Transverse colon (tissue), 4 donors: ENCODE measurements around the gene SNTG2. TPM values are rescaled to one million over a fixed set of nuclear protein-coding genes. Genes with fewer than 3 reads are reported as not detected.

Source experiments
- DNase-seq: peaks from one replicate; pipeline ENCODE4 v3.0.0-alpha.2; 2019
- H3K27ac ChIP-seq, 4 donors: fragments of 200-600 bp; sonication (generic); 2 replicates each; pipeline ENCODE4 v1.5.1; 2016 to 2018; ENCODE audit warnings: inconsistent platforms in 4 of 4
- H3K27me3 ChIP-seq: fragments of 200-600 bp; sonication (generic); 2 replicates; pipeline ENCODE4 v1.5.1; 2017; ENCODE audit warnings: inconsistent platforms
- H3K36me3 ChIP-seq, 4 donors: fragments of 200-600 bp; sonication (generic); 2 replicates each; pipeline ENCODE4 v1.5.1; 2017 to 2019; ENCODE audit warnings: inconsistent platforms in 4 of 4
- H3K4me1 ChIP-seq, 4 donors: fragments of 200-600 bp; sonication (generic); 2 replicates each; pipeline ENCODE4 v1.5.1; 2017 to 2020; ENCODE audit warnings: inconsistent platforms in 4 of 4
- H3K4me3 ChIP-seq, 4 donors: fragments of 200-600 bp; sonication (generic); 1 replicate in 1 of 4; 2 replicates in 3 of 4; pipeline versions ENCODE4 v1.5.1 to v1.6.1; 2017 to 2019; ENCODE audit warnings: inconsistent platforms in 4 of 4
- H3K9me3 ChIP-seq, 2 donors: fragments of 200-600 bp; sonication (generic); 2 replicates each; pipeline ENCODE4 v1.5.1; 2017 to 2019; ENCODE audit warnings: inconsistent platforms in 2 of 2
- EP300 ChIP-seq: sonication (generic); formaldehyde crosslinking; IDR thresholded peaks from one replicate; pipeline ENCODE4 v1.6.1; 2017; ENCODE audit warnings: antibody characterized with exemption, low read depth
- POLR2A ChIP-seq: fragments of 450-650 bp; IDR thresholded peaks from one replicate; pipeline ENCODE4 v1.6.1; 2016; ENCODE audit warnings: antibody characterized with exemption, mild to moderate bottlenecking, moderate library complexity
- POLR2AphosphoS5 ChIP-seq, 3 donors: sonication (generic); formaldehyde crosslinking; IDR thresholded peaks; one replicate each; pipeline ENCODE4 v1.6.1; 2016; ENCODE audit warnings: antibody characterized with exemption in 3 of 3
- WGBS, 2 donors: methylation state at CpG; one replicate each; pipeline ENCODE4 v1.1.5; 2018; ENCODE audit warnings: low coverage in 1 of 2; 5-methylcytosine and 5-hydroxymethylcytosine counted together
- in situ Hi-C, 4 donors: fragments of 200-750 bp; cut with MboI; loops; one replicate each; pipeline versions ENCODE4 v1.15.0 to v1.15.1; 2017; ENCODE audit warnings: low sequenced_read_pairs in 3 of 4, low pct_ligation_motif_present in 1 of 4, low pct_unique_long_range_greater_than_20kb in 1 of 4
- intact Hi-C: fragments of 100-400 bp; cut with DNase I; formaldehyde crosslinking; loops from one replicate; pipeline ENCODE4 v1.15.1; 2023; ENCODE audit warnings: low total_unique reads
- total RNA-seq, 4 donors: library from RNA; depleted of rRNA; stranded (reverse); fragments of >200 nt; gene quantifications; one replicate each; pipeline ENCODE4 v1.1.0, GENCODE V29; 2016
- TF ChIP-seq, protein P1 (sequence below), 5 experiments: fragments of 200-600 bp in 3 of 5; fragments of 450-650 bp in 2 of 5; sonication (generic) in 3 of 5; IDR thresholded peaks; 1 replicate in 2 of 5; 2 replicates in 3 of 5; pipeline ENCODE4 v1.5.1; 2016 to 2017; ENCODE audit warnings: antibody characterized with exemption in 5 of 5, inconsistent platforms in 3 of 5, mild to moderate bottlenecking in 2 of 5, moderate library complexity in 1 of 5

The SNTG2 gene
- total RNA-seq, 4 donors from 2014 or later: 0.55 to 4.9 (median 1.5) TPM

DNA sequence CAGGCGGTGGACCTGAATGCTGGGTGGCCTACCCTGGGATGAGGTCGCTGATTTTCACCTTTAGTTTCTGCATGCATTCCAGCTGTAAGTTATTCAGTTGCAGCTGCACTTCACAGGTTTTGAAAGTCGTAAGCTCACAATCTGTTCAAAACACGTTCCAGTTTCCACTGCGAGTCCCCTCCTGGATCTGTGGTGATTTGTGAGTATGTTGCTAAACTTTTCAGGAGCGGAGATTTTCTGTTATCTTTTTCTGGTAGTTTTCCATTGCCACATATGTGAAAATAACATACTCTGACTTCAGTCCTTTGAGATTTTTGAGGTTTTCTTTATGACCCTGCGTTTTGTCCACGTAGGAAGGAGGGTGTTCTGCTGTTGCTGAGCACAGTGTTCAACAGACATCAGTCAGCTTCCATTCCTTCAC is 102.1 kb downstream of the SNTG2 start:
- TF ChIP-seq, protein P1, sequence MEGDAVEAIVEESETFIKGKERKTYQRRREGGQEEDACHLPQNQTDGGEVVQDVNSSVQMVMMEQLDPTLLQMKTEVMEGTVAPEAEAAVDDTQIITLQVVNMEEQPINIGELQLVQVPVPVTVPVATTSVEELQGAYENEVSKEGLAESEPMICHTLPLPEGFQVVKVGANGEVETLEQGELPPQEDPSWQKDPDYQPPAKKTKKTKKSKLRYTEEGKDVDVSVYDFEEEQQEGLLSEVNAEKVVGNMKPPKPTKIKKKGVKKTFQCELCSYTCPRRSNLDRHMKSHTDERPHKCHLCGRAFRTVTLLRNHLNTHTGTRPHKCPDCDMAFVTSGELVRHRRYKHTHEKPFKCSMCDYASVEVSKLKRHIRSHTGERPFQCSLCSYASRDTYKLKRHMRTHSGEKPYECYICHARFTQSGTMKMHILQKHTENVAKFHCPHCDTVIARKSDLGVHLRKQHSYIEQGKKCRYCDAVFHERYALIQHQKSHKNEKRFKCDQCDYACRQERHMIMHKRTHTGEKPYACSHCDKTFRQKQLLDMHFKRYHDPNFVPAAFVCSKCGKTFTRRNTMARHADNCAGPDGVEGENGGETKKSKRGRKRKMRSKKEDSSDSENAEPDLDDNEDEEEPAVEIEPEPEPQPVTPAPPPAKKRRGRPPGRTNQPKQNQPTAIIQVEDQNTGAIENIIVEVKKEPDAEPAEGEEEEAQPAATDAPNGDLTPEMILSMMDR (IDR thresholded peaks at IDR 0.05): no peak
- Histone ChIP-seq H3K4me1 (no peaks in the 10 kb centered on the region), H3K4me3 (no peak overlapping the region), H3K36me3 (no peaks in the 10 kb centered on the region), H3K27me3 (no peaks in the 10 kb centered on the region), H3K9me3 (no peaks in the 10 kb centered on the region), H3K27ac (no peak overlapping the region)
- intact Hi-C loops (no loop called here), in situ Hi-C loops (no loop called here)
- 63 to 68% methylated on average over 7 to 8 of the region's 8 CpGs for WGBS, 2 donors
- no peak for DNase-seq

DNA sequence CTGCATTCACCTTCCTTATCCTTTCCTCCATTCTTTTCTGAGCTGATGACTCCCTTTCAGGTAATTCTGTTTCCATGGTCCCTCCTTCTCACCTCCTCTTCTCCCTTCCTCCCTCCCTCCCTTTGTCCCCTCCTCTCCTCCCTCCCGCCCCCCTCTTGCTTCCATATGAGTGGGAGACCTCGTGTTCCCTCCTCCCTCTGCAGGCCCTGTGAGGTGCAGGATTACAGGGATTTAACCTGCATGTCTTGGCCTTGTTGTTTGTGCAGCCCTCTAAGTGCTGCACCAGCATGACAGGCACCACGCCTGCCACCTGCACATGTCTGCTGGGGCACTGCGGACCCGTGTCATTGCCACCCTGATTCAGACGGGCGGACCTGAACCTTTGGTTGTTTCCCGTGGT is 103.1 kb downstream of the SNTG2 start:
- Histone ChIP-seq H3K27ac (no peak overlapping the region), H3K27me3 (no peaks in the 10 kb centered on the region), H3K4me3 (no peak overlapping the region), H3K4me1 (no peaks in the 10 kb centered on the region), H3K9me3 (no peaks in the 10 kb centered on the region), H3K36me3 (no peaks in the 10 kb centered on the region)
- in situ Hi-C loops: no loop called here
- WGBS, 2 donors: 59% methylated on average over 7 of the region's 8 CpGs; no CpG with 5 or more reads in 1 of the 2 donors
- TF ChIP-seq POLR2AphosphoS5 (IDR thresholded peaks at IDR 0.05) (no peak), POLR2A (no peak), EP300 (no peak)
- TF ChIP-seq, protein P1 (IDR thresholded peaks at IDR 0.05): no peak
- DNase-seq: no peak
- intact Hi-C loops: no loop called here

GRCh38 chr2:1054399-1054798 is 103.8 kb downstream of the SNTG2 start:
- 80 to 90% methylated on average over 1 to 3 of the region's 3 CpGs for WGBS, 2 donors

GRCh38 chr2:1055014-1055595 is 104.5 kb downstream of the SNTG2 start:
- intact Hi-C loops (no loop called here), in situ Hi-C loops (no loop called here)
- no peak for DNase-seq
- Histone ChIP-seq H3K4me1 (no peaks in the 10 kb centered on the region), H3K36me3 (no peaks in the 10 kb centered on the region), H3K4me3 (no peak overlapping the region), H3K9me3 (no peaks in the 10 kb centered on the region), H3K27me3 (no peaks in the 10 kb centered on the region), H3K27ac (no peak overlapping the region)
- 68% methylated on average over 11 of the region's 11 CpGs; no CpG with 5 or more reads in 1 of the 2 donors for WGBS, 2 donors
- TF ChIP-seq POLR2AphosphoS5 (IDR thresholded peaks at IDR 0.05): no peak
- no peak for TF ChIP-seq EP300
- TF ChIP-seq, protein P1 (IDR thresholded peaks at IDR 0.05): no peak
- TF ChIP-seq POLR2A: no peak

More at GRCh38 chr2:1054399-1054798, 103.8 kb downstream of the SNTG2 start:
- Histone ChIP-seq H3K27ac (no peak overlapping the region), H3K4me1 (no peaks in the 10 kb centered on the region), H3K9me3 (no peaks in the 10 kb centered on the region), H3K36me3 (no peaks in the 10 kb centered on the region), H3K27me3 (no peaks in the 10 kb centered on the region), H3K4me3 (no peak overlapping the region)
- no peak for DNase-seq
- intact Hi-C loops: no loop called here
- in situ Hi-C loops: no loop called here
- TF ChIP-seq POLR2A: no peak
- TF ChIP-seq EP300: no peak
- no peak for TF ChIP-seq POLR2AphosphoS5 (IDR thresholded peaks at IDR 0.05)
- TF ChIP-seq, protein P1 (IDR thresholded peaks at IDR 0.05): no peak
